Duodenal mucosa (tissue), 2 donors: Measurements from ENCODE around the gene KDELR3.
A peak's percentile ranks its signal among the peaks of the same experiment; 100 is the strongest.

Experiments
- H3K27ac ChIP-seq: one replicate; pipeline ENCODE4 v1.7.0; 2013; ENCODE audit warnings: low read depth, low read length
- H3K27me3 ChIP-seq, 2 donors: one replicate each; pipeline ENCODE4 v1.7.0; 2013; ENCODE audit warnings: low read length in 2 of 2, control low read depth in 1 of 2; ENCODE audit not compliant: insufficient read depth in 2 of 2, control insufficient read depth in 1 of 2
- H3K36me3 ChIP-seq, 2 donors: one replicate each; pipeline ENCODE4 v1.7.0; 2013; ENCODE audit warnings: low read length in 2 of 2, control low read depth in 1 of 2; ENCODE audit not compliant: insufficient read depth in 2 of 2, control insufficient read depth in 1 of 2
- H3K4me1 ChIP-seq, 2 donors: one replicate each; pipeline ENCODE4 v1.7.0; 2013; ENCODE audit warnings: low read length in 2 of 2, control low read depth in 1 of 2; ENCODE audit not compliant: insufficient read depth in 2 of 2, control insufficient read depth in 1 of 2
- H3K4me3 ChIP-seq, 2 donors: one replicate each; pipeline ENCODE4 v1.7.0; 2013; ENCODE audit warnings: low read length in 2 of 2, low read depth in 1 of 2
- H3K9ac ChIP-seq, 2 donors: one replicate each; pipeline ENCODE4 v1.7.0; 2013; ENCODE audit warnings: low read length in 2 of 2, low read depth in 1 of 2
- H3K9me3 ChIP-seq, 2 donors: one replicate each; pipeline ENCODE4 v1.7.0; 2013; ENCODE audit warnings: low read length in 2 of 2, control low read depth in 1 of 2; ENCODE audit not compliant: control insufficient read depth in 1 of 2

KDELR3 gene

GRCh38 chr22:38456272-38456835 lies 11.5 kb upstream of the KDELR3 start:
- Histone ChIP-seq H3K9me3 (no peaks in the 10 kb centered on the region), H3K27ac (no peak overlapping the region), H3K9ac (no peak overlapping the region), H3K36me3 (no peaks in the 10 kb centered on the region), H3K4me3 (no peak overlapping the region), H3K27me3 (peaks cover 69 to 77% of the 10 kb centered on the region in 2 donors), H3K4me1 (peaks cover 8 to 10% of the 10 kb centered on the region in 2 donors)

- peaks cover 72 to 74% of the 10 kb centered on the region in 2 donors for H3K27me3 ChIP-seq
- H3K9me3 ChIP-seq = no peaks in the 10 kb centered on the region
- H3K36me3 ChIP-seq = no peaks in the 10 kb centered on the region
- no peak overlapping the region for H3K4me3 ChIP-seq
- H3K27ac ChIP-seq = no peak overlapping the region
- H3K9ac ChIP-seq = no peak overlapping the region
- H3K4me1 ChIP-seq = peaks cover 11 to 15% of the 10 kb centered on the region in 2 donors
Observed at GRCh38 chr22:38456841-38457699, 10.8 kb upstream of the KDELR3 start.

- H3K36me3 ChIP-seq = no peaks in the 10 kb centered on the region
- H3K27ac ChIP-seq = no peak overlapping the region
- no peak overlapping the region for H3K9ac ChIP-seq
- no peaks in the 10 kb centered on the region for H3K9me3 ChIP-seq
- H3K4me3 ChIP-seq = no peak overlapping the region
- H3K27me3 ChIP-seq = peaks cover 58 to 66% of the 10 kb centered on the region in 2 donors
- H3K4me1 ChIP-seq = peaks cover 7 to 19% of the 10 kb centered on the region in 2 donors
Observed at GRCh38 chr22:38460426-38460840, 7.5 kb upstream of the KDELR3 start.

- peaks cover 7 to 19% of the 10 kb centered on the region in 2 donors for H3K4me1 ChIP-seq
- no peak overlapping the region for H3K9ac ChIP-seq
- peaks cover 56 to 69% of the 10 kb centered on the region in 2 donors for H3K27me3 ChIP-seq
- no peaks in the 10 kb centered on the region for H3K9me3 ChIP-seq
- no peak overlapping the region for H3K27ac ChIP-seq
- no peaks in the 10 kb centered on the region for H3K36me3 ChIP-seq
- H3K4me3 ChIP-seq = peak overlapping the region in 1 of 2 donors; percentile 21
Observed at GRCh38 chr22:38461057-38461413, 6.9 kb upstream of the KDELR3 start.

- no peak overlapping the region for H3K9ac ChIP-seq
- H3K4me3 ChIP-seq = peak overlapping the region; percentile 16 to 21
- H3K36me3 ChIP-seq = no peaks in the 10 kb centered on the region
- peaks cover 51 to 64% of the 10 kb centered on the region in 2 donors for H3K27me3 ChIP-seq
- H3K4me1 ChIP-seq = peaks cover 7 to 19% of the 10 kb centered on the region in 2 donors
- H3K9me3 ChIP-seq = no peaks in the 10 kb centered on the region
- H3K27ac ChIP-seq = no peak overlapping the region
Observed at GRCh38 chr22:38461414-38462081, 6.3 kb upstream of the KDELR3 start.

GRCh38 chr22:38462960-38463784 lies 4.7 kb upstream of the KDELR3 start:
- Histone ChIP-seq H3K27ac (no peak overlapping the region), H3K9me3 (no peaks in the 10 kb centered on the region), H3K9ac (no peak overlapping the region), H3K4me1 (peaks cover 14 to 28% of the 10 kb centered on the region in 2 donors), H3K4me3 (no peak overlapping the region), H3K36me3 (no peaks in the 10 kb centered on the region), H3K27me3 (peaks cover 47 to 49% of the 10 kb centered on the region in 2 donors)

- Histone ChIP-seq H3K4me3 (no peak overlapping the region), H3K9me3 (no peaks in the 10 kb centered on the region), H3K27ac (no peak overlapping the region), H3K36me3 (no peaks in the 10 kb centered on the region), H3K4me1 (peaks cover 18 to 34% of the 10 kb centered on the region in 2 donors), H3K27me3 (peaks cover 30 to 34% of the 10 kb centered on the region in 2 donors), H3K9ac (no peak overlapping the region)
Observed at GRCh38 chr22:38464992-38465672, 2.8 kb upstream of the KDELR3 start.

- Histone ChIP-seq H3K36me3 (no peaks in the 10 kb centered on the region), H3K4me3 (no peak overlapping the region), H3K27me3 (peaks cover 22 to 26% of the 10 kb centered on the region in 2 donors), H3K9ac (no peak overlapping the region), H3K9me3 (no peaks in the 10 kb centered on the region), H3K27ac (no peak overlapping the region), H3K4me1 (peaks cover 17 to 34% of the 10 kb centered on the region in 2 donors)
Observed at GRCh38 chr22:38465673-38466490, 2.0 kb upstream of the KDELR3 start.
